H9 (cell line): ENCODE data around the gene RSPO1. TPM values are rescaled to one million over a fixed set of nuclear protein-coding genes. Genes with fewer than 3 reads are reported as not detected.

Experiments used
- DNase-seq: peaks from one replicate; pipeline ENCODE4 v3.0.0-alpha.2; 2017
- H2AFZ ChIP-seq: one replicate; pipeline ENCODE4 v1.6.1; 2013; ENCODE audit warnings: mild to moderate bottlenecking, low read length, control low read depth, moderate library complexity
- H2AK5ac ChIP-seq: 2 replicates; pipeline ENCODE4 v1.6.1; 2013; ENCODE audit warnings: low read length, control low read depth, mixed read lengths; ENCODE audit not compliant: insufficient read length
- H2BK120ac ChIP-seq: one replicate; pipeline ENCODE4 v1.6.1; 2013; ENCODE audit warnings: low read depth, mild to moderate bottlenecking, low read length, control low read depth, inconsistent platforms; ENCODE audit not compliant: poor library complexity, severe bottlenecking
- H2BK12ac ChIP-seq: 2 replicates; pipeline ENCODE4 v1.6.1; 2013; ENCODE audit warnings: low read length, control low read depth, mixed read lengths, low read depth; ENCODE audit not compliant: insufficient read length
- H2BK15ac ChIP-seq: 2 replicates; pipeline ENCODE4 v1.6.1; 2013; ENCODE audit warnings: low read depth, low read length, control low read depth
- H2BK20ac ChIP-seq: one replicate; pipeline ENCODE4 v1.6.1; 2013; ENCODE audit warnings: low read depth, mild to moderate bottlenecking, low read length, control low read depth, inconsistent platforms; ENCODE audit not compliant: poor library complexity, severe bottlenecking
- H2BK5ac ChIP-seq: 2 replicates; pipeline ENCODE4 v1.6.1; 2013; ENCODE audit warnings: low read length, control low read depth, mixed read lengths; ENCODE audit not compliant: insufficient read length
- H3K14ac ChIP-seq: 2 replicates; pipeline ENCODE4 v1.6.1; 2013; ENCODE audit warnings: low read length, control low read depth; ENCODE audit not compliant: insufficient read depth
- H3K18ac ChIP-seq: 2 replicates; pipeline ENCODE4 v1.6.1; 2013; ENCODE audit warnings: low read depth, mild to moderate bottlenecking, mixed read lengths, low read length, control low read depth; ENCODE audit not compliant: insufficient read length
- H3K23ac ChIP-seq: 2 replicates; pipeline ENCODE4 v1.6.1; 2013; ENCODE audit warnings: low read length, control low read depth, mixed read lengths, low read depth; ENCODE audit not compliant: insufficient read length
- H3K23me2 ChIP-seq: 2 replicates; pipeline ENCODE4 v1.6.1; 2013; ENCODE audit warnings: low read depth, mild to moderate bottlenecking, mixed read lengths, low read length, control low read depth; ENCODE audit not compliant: insufficient read length, poor library complexity, severe bottlenecking
- H3K27ac ChIP-seq: 2 replicates; pipeline ENCODE4 v1.5.1; 2013; ENCODE audit warnings: low read length, control low read depth, mixed read lengths, low read depth; ENCODE audit not compliant: insufficient read length
- H3K27me3 ChIP-seq: 2 replicates; pipeline ENCODE4 v1.6.1; 2013; ENCODE audit warnings: low read length, control low read depth, inconsistent platforms; ENCODE audit not compliant: insufficient read depth
- H3K4ac ChIP-seq: 2 replicates; pipeline ENCODE4 v1.6.1; 2013; ENCODE audit warnings: low read depth, mild to moderate bottlenecking, control low read depth, inconsistent platforms, low read length, moderate library complexity
- H3K4me1 ChIP-seq: 2 replicates; pipeline ENCODE4 v1.6.1; 2013; ENCODE audit warnings: low read length, control low read depth, inconsistent platforms; ENCODE audit not compliant: insufficient read depth
- H3K4me2 ChIP-seq: 2 replicates; pipeline ENCODE4 v1.6.1; 2013; ENCODE audit warnings: low read length, control low read depth, mixed read lengths; ENCODE audit not compliant: insufficient read length, insufficient read depth
- H3K56ac ChIP-seq: 2 replicates; pipeline ENCODE4 v1.6.1; 2013; ENCODE audit warnings: low read depth, mild to moderate bottlenecking, mixed read lengths, low read length, control low read depth; ENCODE audit not compliant: insufficient read length
- H3K79me1 ChIP-seq: 2 replicates; pipeline ENCODE4 v1.6.1; 2013; ENCODE audit warnings: low read depth, mild to moderate bottlenecking, moderate library complexity, low read length, control low read depth, inconsistent platforms; ENCODE audit not compliant: insufficient read depth, poor library complexity, severe bottlenecking
- H3K79me2 ChIP-seq: 2 replicates; pipeline ENCODE4 v1.6.1; 2013; ENCODE audit warnings: low read length, control low read depth, inconsistent platforms; ENCODE audit not compliant: insufficient read depth
- H3K9ac ChIP-seq: 2 replicates; pipeline ENCODE4 v1.6.1; 2013; ENCODE audit warnings: low read length, control low read depth, mixed read lengths; ENCODE audit not compliant: insufficient read length; ENCODE audit errors: extremely low read depth
- H3K9me3 ChIP-seq: one replicate; pipeline ENCODE4 v1.6.1; 2013; ENCODE audit warnings: low read depth, low read length, inconsistent platforms; ENCODE audit not compliant: control insufficient read depth
- H3T11ph ChIP-seq: one replicate; pipeline ENCODE4 v1.6.1; 2013; ENCODE audit warnings: mild to moderate bottlenecking, low read length, control low read depth, inconsistent platforms
- H4K20me1 ChIP-seq: one replicate; pipeline ENCODE4 v1.6.1; 2013; ENCODE audit not compliant: control insufficient read depth, insufficient read length, insufficient read depth
- H4K5ac ChIP-seq: 2 replicates; pipeline ENCODE4 v1.6.1; 2013; ENCODE audit warnings: low read depth, mild to moderate bottlenecking, mixed read lengths, low read length, control low read depth; ENCODE audit not compliant: insufficient read length
- H4K8ac ChIP-seq: replicated peaks from 2 replicates; pipeline ENCODE4 v1.6.1; 2013; ENCODE audit warnings: low read length, control low read depth, mixed read lengths, low read depth; ENCODE audit not compliant: insufficient read length
- H4K91ac ChIP-seq: 2 replicates; pipeline ENCODE4 v1.6.1; 2013; ENCODE audit warnings: low read depth, mild to moderate bottlenecking, moderate library complexity, mixed read lengths, low read length, control low read depth; ENCODE audit not compliant: insufficient read length
- H3K27ac Mint-ChIP-seq, 3 experiments: 2 replicates in 2 of 3; 3 replicates in 1 of 3; pipeline ENCODE4 v1.8.0; 2020 to 2021; ENCODE audit warnings: mixed read lengths in 3 of 3, mild to moderate bottlenecking in 1 of 3, moderate library complexity in 1 of 3
- H3K27me3 Mint-ChIP-seq: 2 replicates; pipeline ENCODE4 v1.8.0; 2021; ENCODE audit warnings: low read depth, mild to moderate bottlenecking, moderate library complexity, mixed read lengths
- H3K36me3 Mint-ChIP-seq, 3 experiments: 2 replicates in 2 of 3; 3 replicates in 1 of 3; pipeline ENCODE4 v1.8.0; 2020 to 2021; ENCODE audit warnings: low read depth in 3 of 3, mixed read lengths in 3 of 3; ENCODE audit not compliant: insufficient read depth in 1 of 3
- H3K4me1 Mint-ChIP-seq, 2 experiments: 2 replicates each; pipeline ENCODE4 v1.8.0; 2020; ENCODE audit warnings: mixed read lengths in 2 of 2
- H3K4me3 Mint-ChIP-seq, 2 experiments: 2 replicates in 1 of 2; 3 replicates in 1 of 2; pipeline ENCODE4 v1.8.0; 2020 to 2021; ENCODE audit warnings: mild to moderate bottlenecking in 2 of 2, mixed read lengths in 2 of 2, moderate library complexity in 1 of 2
- H3K9me3 Mint-ChIP-seq, 2 experiments: 2 replicates in 1 of 2; 3 replicates in 1 of 2; pipeline ENCODE4 v1.8.0; 2020; ENCODE audit warnings: mild to moderate bottlenecking in 2 of 2, mixed read lengths in 2 of 2, moderate library complexity in 1 of 2
- CTCF ChIP-seq: fragments of 200-600 bp; sonication (generic); conservative IDR thresholded peaks from 3 replicates; pipeline ENCODE4 v1.8.0; 2021; ENCODE audit warnings: antibody characterized with exemption, mild to moderate bottlenecking
- WGBS: extraction: QIAGEN DNeasy Blood & Tissue Kit; methylation state at CpG from one replicate; pipeline ENCODE4 v1.1.7; 2013; ENCODE audit warnings: missing lambda C conversion rate, low lambda C conversion rate, mixed read lengths; ENCODE audit not compliant: insufficient read length; ENCODE audit errors: extremely low coverage; 5-methylcytosine and 5-hydroxymethylcytosine counted together
- total RNA-seq: library from RNA; stranded (reverse); gene quantifications from 2 replicates; pipeline ENCODE4 v1.2.1, GENCODE V29; 2021

Gene RSPO1
- total RNA-seq, 1 experiment from 2014 or later, result 0.35 TPM

GRCh38 chr1:37651803-37652202 lies 17.1 kb upstream of the RSPO1 start:
- no peaks in the 10 kb centered on the region for H3K36me3 Mint-ChIP-seq
- Histone ChIP-seq H3T11ph (no peak overlapping the region), H3K18ac (no peak overlapping the region), H3K27ac (no peak overlapping the region), H2AFZ (no peak overlapping the region), H3K56ac (no peak overlapping the region), H3K9me3 (no peaks in the 10 kb centered on the region), H4K8ac (no peak overlapping the region), H4K5ac (no peak overlapping the region), H3K14ac (no peak overlapping the region), H2BK5ac (no peak overlapping the region), H4K91ac (no peak overlapping the region), H3K23ac (no peak overlapping the region), H4K20me1 (no peaks in the 10 kb centered on the region), H3K79me2 (no peaks in the 10 kb centered on the region), H2BK12ac (no peak overlapping the region), H2BK15ac (no peak overlapping the region), H3K9ac (no peak overlapping the region), H2AK5ac (no peak overlapping the region), H3K4me1 (no peaks in the 10 kb centered on the region), H3K23me2 (peaks cover 3% of the 10 kb centered on the region), H3K4me2 (no peak overlapping the region), H2BK20ac (no peak overlapping the region), H3K79me1 (no peaks in the 10 kb centered on the region), H3K27me3 (no peaks in the 10 kb centered on the region; the same call in 1 of the 2 replicates), H2BK120ac (no peak overlapping the region), H3K4ac (no peak overlapping the region)
- H3K9me3 Mint-ChIP-seq, result no peaks in the 10 kb centered on the region
- TF ChIP-seq CTCF, result no peak
- WGBS, result no CpG with 5 or more reads among the region's 10 CpGs
- H3K4me1 Mint-ChIP-seq, result peaks cover 0 to 13% of the 10 kb centered on the region in 2 experiments; a peak in 3 of 4 replicates
- no peak for DNase-seq
- H3K27ac Mint-ChIP-seq, result no peak overlapping the region
- H3K4me3 Mint-ChIP-seq, result peak overlapping the region in 1 of 2 experiments; percentile 23; a peak in 2 of 5 replicates
- H3K27me3 Mint-ChIP-seq, result peaks cover 40% of the 10 kb centered on the region
